HG03060 (cell line): Measurements from ENCODE around the gene FAM135A.
"Not testable (repeated sequence)": the region's sequence is repeated elsewhere in the genome, so short reads cannot be mapped to it uniquely, and the experiment has no call there.

ENCODE experiments used
- ATAC-seq: cut with Tn5 transposase; IDR thresholded peaks from one replicate; pipeline ENCODE4 v1.9.1; 2021; ENCODE audit warnings: low read depth, moderate number of reproducible peaks; ENCODE audit not compliant: unreplicated experiment

Gene FAM135A

GRCh38 chr6:70601014-70601413 lies 187.7 kb downstream of the FAM135A start:
- ATAC-seq: no peak

- ATAC-seq: no peak
Measured at GRCh38 chr6:70604254-70604653, 190.9 kb downstream of the FAM135A start.

- ATAC-seq: not testable (repeated sequence)
Measured at GRCh38 chr6:70607371-70607770, 194.1 kb downstream of the FAM135A start.

GRCh38 chr6:70609181-70609580 lies 195.9 kb downstream of the FAM135A start:
- ATAC-seq: not testable (repeated sequence)
